H1 (cell line): ENCODE data around the gene INKA2.

Source experiments
- CBX5 ChIP-seq: fragments of 300-800, 300-1000 bp; sonication (generic); IDR thresholded peaks from 2 replicates; pipeline ENCODE4 v1.7.1; 2016; ENCODE audit warnings: antibody characterized with exemption, low read length, low read depth
- CTCF ChIP-seq, 3 experiments: IDR thresholded peaks; 1 replicate in 2 of 3; 2 replicates in 1 of 3; pipeline versions ENCODE4 v1.5.1 to v1.6.1; 2011; ENCODE audit warnings: low read length in 3 of 3, mild to moderate bottlenecking in 3 of 3, inconsistent platforms in 2 of 3, low read depth in 1 of 3, moderate library complexity in 1 of 3; ENCODE audit not compliant: insufficient read depth in 1 of 3; ENCODE audit errors: control extremely low read depth in 1 of 3
- E2F6 ChIP-seq: IDR thresholded peaks from 2 replicates; pipeline ENCODE4 v1.6.1; 2012; ENCODE audit warnings: inconsistent platforms
- POLR2A ChIP-seq, 2 experiments: IDR thresholded peaks; 1 replicate in 1 of 2; 2 replicates in 1 of 2; pipeline ENCODE4 v1.6.1; 2011; ENCODE audit warnings: low read depth in 2 of 2, low read length in 2 of 2, mild to moderate bottlenecking in 2 of 2; ENCODE audit errors: control extremely low read depth in 1 of 2
- USF2 ChIP-seq: IDR thresholded peaks from 2 replicates; pipeline ENCODE4 v1.6.1; 2011; ENCODE audit warnings: low read length, improper control_type of control experiment
- YY1 ChIP-seq: IDR thresholded peaks from 2 replicates; pipeline ENCODE4 v1.6.1; 2011; ENCODE audit warnings: low read depth, mild to moderate bottlenecking, low read length

GRCh38 chr1:111754984-111755330 is 15.8 kb upstream of the INKA2 start:
- TF ChIP-seq YY1 (0 out of 2 replicates have a peak, but pooled peaks have one; percentile 70), CTCF (IDR thresholded peaks at IDR 0.05; ENCODE audit: control extremely low read depth in 1 of 3, insufficient read depth in 1 of 3, low read depth in 1 of 3, low read length in 3 of 3) (no peak), USF2 (no peak), E2F6 (no peak), POLR2A (IDR thresholded peaks at IDR 0.05; ENCODE audit: control extremely low read depth in 1 of 2, low read depth in 2 of 2, low read length in 2 of 2) (no peak), CBX5 (no peak)
